Suppressor macrophage treated with lipopolysaccharide for 1 hour (primary cell): ENCODE results near the gene MARF1.
"Not testable (repeated sequence)": the region's sequence is repeated elsewhere in the genome, so short reads cannot be mapped to it uniquely, and the experiment has no call there.

ENCODE experiments used
- DNase-seq, 3 donors: peaks; one replicate each; pipeline ENCODE4 v3.0.0-alpha.2; 2020 to 2022

MARF1 gene

DNA sequence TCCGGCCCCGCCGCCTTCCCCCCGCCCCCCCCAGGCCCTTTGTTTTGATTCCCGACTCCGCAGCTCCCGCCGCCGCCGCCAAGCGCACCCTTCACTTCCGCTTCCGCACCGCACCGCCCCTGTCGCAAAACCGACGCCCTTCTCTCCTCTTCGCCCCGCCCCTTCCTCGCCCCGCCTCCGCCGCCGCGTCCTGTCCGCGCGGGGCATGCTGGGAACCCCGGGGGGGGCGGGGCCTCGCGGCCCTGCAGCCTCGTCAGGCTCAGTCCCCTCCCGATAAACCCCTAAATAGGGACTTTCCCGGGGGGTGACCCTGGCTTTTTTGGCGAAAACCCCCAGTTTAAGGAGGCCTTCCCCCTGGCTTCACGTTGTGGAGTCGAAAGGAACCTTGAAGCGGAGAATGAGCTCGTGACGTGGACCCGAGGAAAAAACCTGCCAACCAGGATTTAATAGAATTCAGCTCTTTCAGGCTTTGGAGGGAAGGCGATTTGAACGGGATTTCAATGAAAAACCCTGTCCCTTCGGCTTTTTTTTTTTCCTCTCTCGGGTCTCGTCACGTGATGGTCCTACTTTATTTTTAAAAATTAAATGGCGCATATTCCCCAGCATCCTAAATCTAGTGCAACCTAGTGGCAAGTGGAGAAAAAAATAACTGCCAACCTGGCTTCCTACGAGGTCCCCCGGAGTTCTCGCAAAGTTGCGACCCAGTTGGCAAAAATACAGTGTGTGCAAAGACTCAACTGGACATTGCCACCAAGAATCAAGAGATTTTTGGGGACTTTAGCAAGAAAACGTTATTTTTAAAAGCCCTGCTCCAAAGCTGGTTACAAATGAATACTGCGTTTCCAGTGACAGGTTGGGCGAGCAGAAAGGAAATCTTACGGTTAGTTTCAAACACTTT, at the start of gene MARF1:
MARF1 (minus strand) TSS at position 107 of the 898 bp plus-strand sequence. CDS start 3,921 bp downstream, outside the sequence.
- DNase-seq = peak; percentile 99 to 100 (median 100)

DNA sequence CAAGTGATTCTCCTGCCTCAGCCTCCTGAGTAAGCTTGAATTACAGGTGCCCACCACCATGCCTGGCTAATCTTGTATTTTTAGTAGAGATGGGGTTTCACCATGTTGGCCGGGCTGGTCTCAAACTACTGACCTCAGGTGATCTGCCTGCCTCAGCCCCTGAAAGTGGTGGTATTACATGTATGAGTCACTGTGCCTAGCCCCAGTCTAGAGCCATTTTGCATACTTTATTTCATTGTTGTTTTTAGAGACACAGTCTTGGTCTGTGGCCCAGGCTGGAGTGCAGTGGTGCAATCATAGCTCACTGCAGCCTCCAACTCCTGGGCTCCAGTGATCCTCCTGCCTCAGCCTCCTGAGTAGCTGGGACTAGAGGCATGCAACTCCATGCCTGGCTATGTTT, 49.6 kb upstream of the MARF1 start:
- DNase-seq = not testable (repeated sequence)

DNA sequence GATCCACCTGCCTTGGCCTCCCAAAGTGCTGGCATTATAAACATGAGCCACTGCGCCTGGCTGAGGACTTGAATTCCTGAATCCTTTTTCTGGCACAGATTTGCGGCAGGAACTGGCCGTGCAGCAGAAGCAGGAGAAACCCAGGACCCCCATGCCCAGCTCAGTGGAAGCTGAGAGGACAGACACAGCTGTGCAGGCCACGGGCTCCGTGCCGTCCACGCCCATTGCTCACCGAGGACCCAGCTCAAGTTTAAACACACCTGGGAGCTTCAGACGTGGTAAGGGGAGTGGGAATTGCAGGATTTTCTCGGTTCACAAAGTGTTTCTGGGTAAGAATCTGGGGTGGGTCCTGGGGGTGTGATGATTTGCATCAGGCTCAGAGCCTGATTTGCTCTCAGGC, 48.1 kb upstream of the MARF1 start:
- no peak for DNase-seq

- no peak for DNase-seq
Observed at GRCh38 chr16:15690296-15690695, 47.3 kb upstream of the MARF1 start.

- DNase-seq = no peak
Observed at GRCh38 chr16:15689290-15689689, 46.3 kb upstream of the MARF1 start.

DNA sequence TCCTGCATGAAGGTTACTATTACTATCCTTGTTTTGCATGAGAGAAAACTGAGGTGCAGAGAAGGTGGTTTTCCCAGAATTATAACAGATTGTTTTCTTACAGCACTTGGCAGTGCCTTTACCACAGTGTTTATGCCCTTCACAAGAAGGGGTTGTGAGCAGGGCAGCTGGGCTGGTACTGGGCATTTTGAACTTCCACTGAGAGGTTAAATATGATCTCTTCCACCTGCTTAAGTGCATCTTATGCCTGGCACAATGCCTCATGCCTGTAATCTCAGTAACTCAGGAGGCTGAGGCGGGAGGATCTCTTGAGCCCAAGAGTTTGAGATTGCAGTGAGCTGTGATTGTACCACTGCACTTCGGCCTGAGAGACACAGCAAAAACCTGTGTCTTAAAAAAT, 43.3 kb upstream of the MARF1 start:
- no peak for DNase-seq

DNA sequence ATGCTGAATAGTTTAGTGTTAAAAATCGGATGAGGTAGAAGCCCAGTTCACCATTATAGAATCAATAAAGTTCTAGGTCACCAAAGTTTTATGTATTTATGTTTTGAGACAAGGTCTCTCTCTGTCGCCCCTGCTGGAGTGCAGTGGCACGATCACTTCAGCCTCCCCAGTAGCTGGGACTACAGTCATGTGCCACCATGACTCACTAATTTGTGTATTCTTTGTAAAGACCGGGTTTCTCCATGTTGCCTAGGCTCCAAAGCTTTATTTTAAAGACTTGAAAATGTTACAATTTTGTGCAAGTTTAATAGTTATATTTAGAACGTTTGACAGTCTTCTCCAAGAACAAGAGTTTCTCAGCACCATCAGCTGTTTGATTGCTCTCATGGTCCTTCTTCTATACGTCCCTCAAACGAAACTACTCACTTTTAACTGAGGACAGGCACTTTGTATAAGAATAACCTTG, 39.2 kb upstream of the MARF1 start:
- peak; percentile 85 to 91 (median 90) for DNase-seq

DNA sequence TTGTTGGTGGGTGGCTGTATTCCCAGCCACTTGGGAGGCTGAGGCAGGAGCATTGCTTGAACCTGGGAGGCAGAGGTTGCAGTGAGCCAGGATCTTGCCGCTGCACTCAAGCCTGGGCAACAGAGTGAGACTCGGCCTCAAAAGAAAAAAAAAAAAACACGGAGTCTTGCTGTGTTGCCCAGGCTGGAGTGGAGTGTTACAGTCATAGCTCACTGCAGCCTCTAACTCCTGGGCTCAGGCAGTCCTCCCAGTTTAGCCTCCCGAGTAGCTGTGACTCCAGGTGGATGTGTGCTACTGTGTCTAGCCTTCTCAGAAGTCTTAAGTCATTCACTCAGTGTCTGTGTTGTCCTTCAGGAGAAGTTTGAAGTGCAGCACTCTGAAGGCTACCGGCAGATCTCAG, 34.5 kb upstream of the MARF1 start:
- no peak for DNase-seq

DNA sequence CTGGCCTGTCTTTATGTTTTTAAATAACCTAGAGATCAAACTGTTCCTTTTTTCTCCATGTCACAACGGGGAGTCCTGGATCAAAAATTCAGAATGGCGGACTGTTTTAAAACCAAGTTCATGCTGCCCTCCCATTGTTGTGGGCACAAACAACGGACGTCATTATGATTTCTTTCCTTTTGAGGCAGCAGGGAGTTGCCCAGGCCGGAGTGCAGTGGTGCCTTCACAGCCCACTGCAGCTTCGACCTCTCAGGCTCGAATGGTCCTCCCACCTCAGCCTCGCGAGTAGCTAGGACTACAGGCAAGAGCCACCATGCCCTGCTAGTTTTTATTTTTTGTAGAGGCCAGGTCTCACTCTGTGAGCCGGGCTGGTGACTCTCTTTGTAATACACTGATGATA, 33.6 kb upstream of the MARF1 start:
- DNase-seq = no peak

GRCh38 chr16:15674571-15674970, 31.6 kb upstream of the MARF1 start:
- DNase-seq = no peak

DNA sequence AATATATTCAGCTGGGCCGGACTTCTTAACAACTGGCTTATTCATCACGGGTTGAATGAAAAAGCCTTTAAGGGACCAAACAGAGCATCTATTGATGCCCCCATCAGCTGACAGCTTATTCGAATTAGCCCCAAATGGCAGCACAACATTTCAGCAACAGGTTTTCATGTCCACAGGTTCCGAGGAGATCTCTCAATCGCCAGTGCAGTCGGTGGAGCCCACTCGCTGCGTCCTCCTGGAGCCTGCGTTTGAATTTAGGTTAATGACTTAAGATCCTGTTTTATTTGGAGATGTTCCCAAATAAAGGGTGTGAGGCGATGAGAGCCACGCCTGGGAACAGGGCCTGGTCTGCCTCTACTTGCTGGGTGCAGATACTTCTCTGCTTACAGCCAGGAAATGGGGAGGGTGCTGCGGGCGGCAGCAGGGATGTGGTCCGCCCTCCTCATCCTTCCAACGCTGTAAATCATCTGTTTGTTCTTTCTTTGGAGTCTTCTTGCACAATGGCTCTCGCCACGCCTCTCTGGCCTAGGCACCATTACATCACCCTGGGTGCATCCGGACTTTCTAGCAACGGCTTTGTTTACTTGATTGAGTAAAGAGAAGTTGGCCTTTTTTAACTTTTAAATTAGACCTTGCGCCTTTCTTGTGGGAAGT, 29.7 kb upstream of the MARF1 start:
- peak; percentile 91 to 95 (median 94) for DNase-seq

GRCh38 chr16:15672127-15672513, 29.2 kb upstream of the MARF1 start:
- DNase-seq = not testable (repeated sequence)

GRCh38 chr16:15671530-15672117, 28.7 kb upstream of the MARF1 start:
- DNase-seq = no peak

DNA sequence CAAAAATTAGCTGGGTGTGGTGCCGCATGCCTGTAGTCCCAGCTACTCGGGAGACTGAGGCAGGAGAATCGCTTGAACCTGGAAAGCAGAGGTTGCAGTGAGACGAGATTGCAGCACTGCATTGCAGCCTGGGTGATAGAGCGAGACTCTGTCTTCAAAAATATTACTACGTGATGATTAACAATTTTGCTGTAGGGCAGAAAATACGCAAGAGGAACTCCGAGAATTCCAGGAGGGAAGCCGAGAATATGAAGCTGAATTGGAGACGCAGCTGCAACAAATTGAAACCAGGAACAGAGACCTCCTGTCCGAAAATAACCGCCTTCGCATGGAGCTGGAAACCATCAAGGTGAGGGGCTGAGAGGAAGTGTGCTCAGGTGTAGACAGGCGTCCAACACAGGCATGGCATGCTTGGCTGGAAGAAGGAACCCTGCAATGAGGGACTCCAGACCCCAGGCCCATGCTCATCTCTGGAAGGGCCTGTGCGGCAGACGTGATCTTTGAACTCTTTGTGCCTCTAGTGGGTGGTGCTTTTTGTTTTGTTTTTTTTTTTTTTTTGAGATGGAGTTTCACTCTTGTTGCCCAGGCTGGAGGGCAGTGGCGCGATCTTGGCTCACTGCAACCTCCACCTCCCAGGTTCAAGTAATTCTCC, 24.3 kb upstream of the MARF1 start:
- no peak for DNase-seq

- DNase-seq = no peak
Observed at GRCh38 chr16:15665107-15665506, 22.2 kb upstream of the MARF1 start.

DNA sequence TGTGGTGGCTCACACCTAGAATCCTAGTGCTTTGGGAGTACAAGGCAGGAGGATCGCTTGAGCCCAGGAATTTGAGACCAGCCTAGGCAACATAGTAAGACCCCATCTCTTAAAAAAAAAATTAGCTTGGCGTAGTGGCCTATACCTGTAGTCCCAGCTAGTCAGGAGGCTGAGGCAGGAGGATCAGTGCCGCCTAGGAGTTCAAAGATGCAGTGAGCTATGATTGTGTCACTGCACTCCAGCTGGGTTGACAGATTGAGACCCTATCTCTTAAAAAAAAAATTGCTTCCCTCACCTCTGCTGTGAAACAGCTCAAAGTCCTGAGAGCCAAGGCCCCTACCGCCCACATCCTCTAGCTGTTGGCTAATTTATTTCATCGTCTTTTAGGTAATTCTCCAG, 17.2 kb upstream of the MARF1 start:
- DNase-seq = no peak

DNA sequence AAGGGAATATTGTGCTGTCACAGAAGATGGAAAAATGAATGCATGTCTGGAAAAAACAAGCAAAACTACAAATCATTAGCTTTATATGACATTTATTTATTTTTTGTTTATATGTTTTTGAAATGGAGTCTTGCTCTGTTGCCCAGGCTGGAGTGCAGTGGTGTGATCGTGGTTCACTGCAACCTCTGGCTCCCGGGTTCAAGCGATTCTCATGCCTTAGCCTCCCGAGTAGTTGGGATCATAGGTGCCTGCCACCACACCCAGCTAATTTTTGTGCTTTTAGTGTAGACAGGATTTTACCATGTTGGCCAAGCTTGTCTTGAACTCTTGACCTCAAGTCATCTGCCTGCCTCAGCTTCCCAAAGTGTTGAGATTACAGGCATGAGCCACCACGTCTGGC, 15.6 kb upstream of the MARF1 start:
- no peak for DNase-seq

DNA sequence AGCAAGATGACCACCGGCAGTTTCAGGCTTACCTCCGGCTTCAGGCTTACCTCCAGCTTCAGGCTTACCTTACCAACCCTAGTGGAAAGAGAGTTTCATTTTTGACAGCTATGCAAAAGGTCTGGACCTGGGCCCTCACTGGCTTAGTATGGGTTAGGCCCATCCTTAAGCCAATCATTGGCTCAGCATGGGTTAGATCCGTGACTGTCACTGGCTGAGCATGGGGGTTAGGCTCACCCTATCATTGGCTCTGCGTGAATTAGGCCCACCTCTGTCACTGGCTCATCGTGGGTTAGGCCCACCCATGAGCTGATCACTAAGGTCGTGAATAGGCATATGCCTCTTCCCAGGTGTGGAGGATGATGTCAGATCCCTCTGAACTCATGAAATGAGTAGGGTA, 15.2 kb upstream of the MARF1 start:
- no peak for DNase-seq

DNA sequence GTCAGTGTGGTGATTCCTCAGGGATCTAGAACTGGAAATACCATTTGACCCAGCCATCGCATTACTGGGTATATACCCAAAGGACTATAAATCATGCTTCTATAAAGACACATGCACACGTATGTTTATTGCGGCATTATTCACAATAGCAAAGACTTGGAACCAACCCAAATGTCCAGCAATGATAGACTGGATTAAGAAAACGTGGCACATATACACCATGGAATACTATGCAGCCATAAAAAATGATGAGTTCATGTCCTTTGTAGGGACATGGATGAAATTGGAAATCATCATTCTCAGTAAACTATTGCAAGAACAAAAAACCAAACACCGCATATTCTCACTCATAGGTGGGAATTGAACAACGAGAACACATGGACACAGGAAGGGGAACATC, 12.6 kb upstream of the MARF1 start:
- DNase-seq = not testable (repeated sequence)

GRCh38 chr16:15654591-15654990, 11.6 kb upstream of the MARF1 start:
- no peak for DNase-seq

DNA sequence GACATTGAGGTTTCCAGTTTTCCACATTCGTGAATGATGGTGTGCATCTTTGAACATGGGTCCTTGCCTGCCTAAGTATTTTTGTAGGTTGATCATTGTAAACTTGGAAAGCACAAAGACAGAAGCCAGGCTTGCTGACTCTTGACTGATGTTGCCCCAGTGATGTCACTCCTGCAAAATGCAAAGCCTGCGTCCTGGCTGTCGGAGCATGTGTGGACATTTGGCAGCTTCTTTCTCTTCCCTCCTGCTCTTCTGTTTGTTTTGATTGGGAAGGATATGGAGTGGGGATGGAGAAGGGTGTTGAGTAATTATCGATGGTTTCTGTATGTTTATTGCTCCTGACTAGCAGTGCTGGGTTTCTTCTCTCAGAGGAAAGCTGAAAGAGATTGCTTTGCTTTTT, 10.3 kb upstream of the MARF1 start:
- DNase-seq = no peak

DNA sequence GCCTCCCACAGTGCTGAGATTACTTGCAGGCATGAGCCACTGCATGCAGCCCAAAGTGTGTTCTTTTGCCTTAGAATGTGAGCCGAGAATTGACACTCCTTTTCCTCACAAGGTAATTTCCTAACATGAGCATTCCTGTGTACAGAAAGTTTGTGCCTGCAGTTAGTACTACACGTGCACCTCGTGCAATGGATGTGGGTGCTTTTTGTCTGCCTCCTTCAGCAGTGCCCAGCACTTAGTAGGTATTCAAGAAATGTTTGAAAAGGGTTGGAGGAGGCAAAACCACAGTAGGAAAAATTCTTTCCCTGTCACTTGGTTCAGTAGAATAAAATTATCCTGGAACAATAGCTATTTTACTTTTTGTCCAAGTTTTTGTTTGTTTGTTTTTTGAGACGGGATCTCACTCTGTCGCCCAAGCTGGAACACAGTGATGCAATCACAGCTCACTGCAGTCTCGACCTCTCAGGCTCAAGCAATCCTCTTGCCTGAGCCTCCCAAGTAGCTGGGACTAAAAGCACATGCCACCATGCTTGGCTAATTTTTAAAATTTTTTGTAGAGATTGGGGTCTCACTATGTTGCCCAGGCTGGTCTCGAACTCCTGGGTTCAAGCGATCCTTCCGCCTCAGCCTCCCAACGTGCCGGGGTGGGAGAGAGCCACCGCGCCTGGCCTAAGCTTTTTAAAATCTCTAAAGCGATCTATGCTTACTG, 9.5 kb upstream of the MARF1 start:
- DNase-seq = no peak
